Smooth muscle cell (in vitro differentiated cells): Measurements from ENCODE around the gene CEP70. TPM values are rescaled to one million over a fixed set of nuclear protein-coding genes. Genes with fewer than 3 reads are reported as not detected.

Source experiments
- DNase-seq: peaks from one replicate; lab custom pipeline; 2025; ENCODE audit not compliant: unreplicated experiment; lab: John Stamatoyannopoulos, UW
- H2AFZ ChIP-seq: fragments of 200-600 bp; sonication (generic); 2 replicates; pipeline ENCODE4 v1.6.0; 2016; ENCODE audit warnings: antibody characterized with exemption, low read depth, mild to moderate bottlenecking
- H3F3A ChIP-seq: fragments of 200-600 bp; sonication (generic); 2 replicates; pipeline ENCODE4 v1.6.0; 2017; ENCODE audit warnings: antibody characterized with exemption, low read depth
- H3K27ac ChIP-seq: fragments of 200-600 bp; sonication (generic); 2 replicates; pipeline ENCODE4 v1.5.1; 2016; ENCODE audit warnings: low read depth, mild to moderate bottlenecking
- H3K27me3 ChIP-seq: fragments of 200-600 bp; sonication (generic); 2 replicates; pipeline ENCODE4 v1.6.1; 2016; ENCODE audit warnings: low read depth, mild to moderate bottlenecking
- H3K36me3 ChIP-seq: fragments of 200-600 bp; sonication (generic); 2 replicates; pipeline ENCODE4 v1.5.1; 2016; ENCODE audit warnings: low read depth
- H3K4me1 ChIP-seq: fragments of 200-600 bp; sonication (generic); 2 replicates; pipeline ENCODE4 v1.5.1; 2016; ENCODE audit warnings: low read depth
- H3K4me2 ChIP-seq: fragments of 200-600 bp; sonication (generic); 2 replicates; pipeline ENCODE4 v1.6.0; 2016; ENCODE audit warnings: mild to moderate bottlenecking
- H3K4me3 ChIP-seq: fragments of 200-600 bp; sonication (generic); 2 replicates; pipeline ENCODE4 v1.5.1; 2016; ENCODE audit warnings: mild to moderate bottlenecking
- H3K79me2 ChIP-seq: fragments of 200-600 bp; sonication (generic); 2 replicates; pipeline ENCODE4 v1.6.0; 2016; ENCODE audit warnings: low read depth, mild to moderate bottlenecking
- H3K9ac ChIP-seq: fragments of 200-600 bp; sonication (generic); 2 replicates; pipeline ENCODE4 v1.6.0; 2016; ENCODE audit warnings: low read depth
- H3K9me3 ChIP-seq: fragments of 200-600 bp; sonication (generic); replicated peaks from 2 replicates; pipeline ENCODE4 v1.5.1; 2016; ENCODE audit warnings: low read depth
- H4K20me1 ChIP-seq: fragments of 200-600 bp; sonication (generic); 2 replicates; pipeline ENCODE4 v1.6.0; 2016; ENCODE audit warnings: low read depth
- CTCF ChIP-seq: fragments of 200-600 bp; sonication (generic); IDR thresholded peaks from 2 replicates; pipeline ENCODE4 v1.5.1; 2017; ENCODE audit warnings: borderline replicate concordance, mild to moderate bottlenecking, antibody characterized with exemption; ENCODE audit not compliant: insufficient read depth, poor library complexity, severe bottlenecking
- WGBS: methylation state at CpG from one replicate; pipeline ENCODE4 v1.1.7; 2016; ENCODE audit warnings: low lambda C conversion rate; 5-methylcytosine and 5-hydroxymethylcytosine counted together
- polyA plus RNA-seq: library from polyadenylated mRNA; unstranded; fragments of >200 nt; fragmentation: Nextera tagmentation; extraction: Ambion mirVana; gene quantifications from 2 replicates; pipeline ENCODE4 v1.2.1, GENCODE V29; 2016
- total RNA-seq: library from RNA; depleted of rRNA; stranded (reverse); fragments of >200 nt; gene quantifications from 2 replicates; pipeline ENCODE4 v1.2.3, GENCODE V29; 2014

CEP70 gene
- total and polyA plus RNA-seq, 2 experiments from 2014 or later = 6.3 to 17.1 TPM

- Histone ChIP-seq H3K4me1 (peaks cover 9% of the 10 kb centered on the region), H3K27me3 (no peaks in the 10 kb centered on the region), H3K4me3 (no peak overlapping the region), H3K27ac (no peak overlapping the region), H3K79me2 (no peaks in the 10 kb centered on the region), H3K36me3 (no peaks in the 10 kb centered on the region), H2AFZ (no peak overlapping the region), H4K20me1 (no peaks in the 10 kb centered on the region), H3F3A (peaks cover 7% of the 10 kb centered on the region), H3K9me3 (no peaks in the 10 kb centered on the region), H3K4me2 (no peak overlapping the region), H3K9ac (no peak overlapping the region)
- over 99% methylated on average over 4 of the region's 4 CpGs for WGBS
- DNase-seq = no peak
- no peak for TF ChIP-seq CTCF
These were observed 148.4 kb downstream of the CEP70 start for GRCh38 chr3:138445654-138446053.

- H3K27ac ChIP-seq = peak overlapping the region; percentile 53
- no peaks in the 10 kb centered on the region for H4K20me1 ChIP-seq
- H3K4me1 ChIP-seq = peaks cover 9% of the 10 kb centered on the region
- no peaks in the 10 kb centered on the region for H3K36me3 ChIP-seq
- H3K9me3 ChIP-seq = no peaks in the 10 kb centered on the region
- 82% methylated on average over 7 of the region's 7 CpGs for WGBS
- no peak overlapping the region for H3K9ac ChIP-seq
- H3F3A ChIP-seq = peaks cover 7% of the 10 kb centered on the region
- no peak overlapping the region for H3K4me3 ChIP-seq
- H2AFZ ChIP-seq = no peak overlapping the region
- H3K4me2 ChIP-seq = no peak overlapping the region
- no peaks in the 10 kb centered on the region for H3K27me3 ChIP-seq
- TF ChIP-seq CTCF = no peak
- DNase-seq = no peak
- no peaks in the 10 kb centered on the region for H3K79me2 ChIP-seq
These were observed 148.8 kb downstream of the CEP70 start for GRCh38 chr3:138445236-138445635.

Other genes starting within 250 kb of the CEP70 start
- gene MRAS, start 245.7 kb downstream of the CEP70 start, total RNA-seq = 33.9 and 60.5 TPM in 2 replicates
- gene MRAS, start 245.7 kb downstream of the CEP70 start, polyA plus RNA-seq = 43.0 and 44.9 TPM in 2 replicates
- gene ESYT3, start 159.6 kb downstream of the CEP70 start, total RNA-seq = 3.4 and 5.5 TPM in 2 replicates
- 1.2 and 3.1 TPM in 2 replicates for gene ESYT3, start 159.6 kb downstream of the CEP70 start, polyA plus RNA-seq
- gene FAIM, start 14.5 kb upstream of the CEP70 start, total RNA-seq = 6.4 and 8.8 TPM in 2 replicates
- gene FAIM, start 14.5 kb upstream of the CEP70 start, polyA plus RNA-seq = 7.2 and 7.8 TPM in 2 replicates
- 3.6 and 4.5 TPM in 2 replicates for gene PIK3CB, start 240.7 kb upstream of the CEP70 start, total RNA-seq
- 2.5 and 2.6 TPM in 2 replicates for gene PIK3CB, start 240.7 kb upstream of the CEP70 start, polyA plus RNA-seq